H9 (cell line): Measurements from ENCODE around the gene ATG4D. TPM values are rescaled to one million over a fixed set of nuclear protein-coding genes. Genes with fewer than 3 reads are reported as not detected.

Experiments
- DNase-seq: peaks from one replicate; pipeline ENCODE4 v3.0.0-alpha.2; 2017
- H2AFZ ChIP-seq: one replicate; pipeline ENCODE4 v1.6.1; 2013; ENCODE audit warnings: mild to moderate bottlenecking, low read length, control low read depth, moderate library complexity
- H2AK5ac ChIP-seq: 2 replicates; pipeline ENCODE4 v1.6.1; 2013; ENCODE audit warnings: low read length, control low read depth, mixed read lengths; ENCODE audit not compliant: insufficient read length
- H2BK120ac ChIP-seq: one replicate; pipeline ENCODE4 v1.6.1; 2013; ENCODE audit warnings: low read depth, mild to moderate bottlenecking, low read length, control low read depth, inconsistent platforms; ENCODE audit not compliant: poor library complexity, severe bottlenecking
- H2BK12ac ChIP-seq: 2 replicates; pipeline ENCODE4 v1.6.1; 2013; ENCODE audit warnings: low read length, control low read depth, mixed read lengths, low read depth; ENCODE audit not compliant: insufficient read length
- H2BK15ac ChIP-seq: 2 replicates; pipeline ENCODE4 v1.6.1; 2013; ENCODE audit warnings: low read depth, low read length, control low read depth
- H2BK20ac ChIP-seq: one replicate; pipeline ENCODE4 v1.6.1; 2013; ENCODE audit warnings: low read depth, mild to moderate bottlenecking, low read length, control low read depth, inconsistent platforms; ENCODE audit not compliant: poor library complexity, severe bottlenecking
- H2BK5ac ChIP-seq: 2 replicates; pipeline ENCODE4 v1.6.1; 2013; ENCODE audit warnings: low read length, control low read depth, mixed read lengths; ENCODE audit not compliant: insufficient read length
- H3K14ac ChIP-seq: 2 replicates; pipeline ENCODE4 v1.6.1; 2013; ENCODE audit warnings: low read length, control low read depth; ENCODE audit not compliant: insufficient read depth
- H3K18ac ChIP-seq: 2 replicates; pipeline ENCODE4 v1.6.1; 2013; ENCODE audit warnings: low read depth, mild to moderate bottlenecking, mixed read lengths, low read length, control low read depth; ENCODE audit not compliant: insufficient read length
- H3K23ac ChIP-seq: 2 replicates; pipeline ENCODE4 v1.6.1; 2013; ENCODE audit warnings: low read length, control low read depth, mixed read lengths, low read depth; ENCODE audit not compliant: insufficient read length
- H3K23me2 ChIP-seq: 2 replicates; pipeline ENCODE4 v1.6.1; 2013; ENCODE audit warnings: low read depth, mild to moderate bottlenecking, mixed read lengths, low read length, control low read depth; ENCODE audit not compliant: insufficient read length, poor library complexity, severe bottlenecking
- H3K27ac ChIP-seq: 2 replicates; pipeline ENCODE4 v1.5.1; 2013; ENCODE audit warnings: low read length, control low read depth, mixed read lengths, low read depth; ENCODE audit not compliant: insufficient read length
- H3K27me3 ChIP-seq: 2 replicates; pipeline ENCODE4 v1.6.1; 2013; ENCODE audit warnings: low read length, control low read depth, inconsistent platforms; ENCODE audit not compliant: insufficient read depth
- H3K4ac ChIP-seq: 2 replicates; pipeline ENCODE4 v1.6.1; 2013; ENCODE audit warnings: low read depth, mild to moderate bottlenecking, control low read depth, inconsistent platforms, low read length, moderate library complexity
- H3K4me1 ChIP-seq: 2 replicates; pipeline ENCODE4 v1.6.1; 2013; ENCODE audit warnings: low read length, control low read depth, inconsistent platforms; ENCODE audit not compliant: insufficient read depth
- H3K4me2 ChIP-seq: 2 replicates; pipeline ENCODE4 v1.6.1; 2013; ENCODE audit warnings: low read length, control low read depth, mixed read lengths; ENCODE audit not compliant: insufficient read length, insufficient read depth
- H3K56ac ChIP-seq: 2 replicates; pipeline ENCODE4 v1.6.1; 2013; ENCODE audit warnings: low read depth, mild to moderate bottlenecking, mixed read lengths, low read length, control low read depth; ENCODE audit not compliant: insufficient read length
- H3K79me1 ChIP-seq: 2 replicates; pipeline ENCODE4 v1.6.1; 2013; ENCODE audit warnings: low read depth, mild to moderate bottlenecking, moderate library complexity, low read length, control low read depth, inconsistent platforms; ENCODE audit not compliant: insufficient read depth, poor library complexity, severe bottlenecking
- H3K79me2 ChIP-seq: 2 replicates; pipeline ENCODE4 v1.6.1; 2013; ENCODE audit warnings: low read length, control low read depth, inconsistent platforms; ENCODE audit not compliant: insufficient read depth
- H3K9ac ChIP-seq: 2 replicates; pipeline ENCODE4 v1.6.1; 2013; ENCODE audit warnings: low read length, control low read depth, mixed read lengths; ENCODE audit not compliant: insufficient read length; ENCODE audit errors: extremely low read depth
- H3K9me3 ChIP-seq: one replicate; pipeline ENCODE4 v1.6.1; 2013; ENCODE audit warnings: low read depth, low read length, inconsistent platforms; ENCODE audit not compliant: control insufficient read depth
- H3T11ph ChIP-seq: one replicate; pipeline ENCODE4 v1.6.1; 2013; ENCODE audit warnings: mild to moderate bottlenecking, low read length, control low read depth, inconsistent platforms
- H4K20me1 ChIP-seq: one replicate; pipeline ENCODE4 v1.6.1; 2013; ENCODE audit not compliant: control insufficient read depth, insufficient read length, insufficient read depth
- H4K5ac ChIP-seq: 2 replicates; pipeline ENCODE4 v1.6.1; 2013; ENCODE audit warnings: low read depth, mild to moderate bottlenecking, mixed read lengths, low read length, control low read depth; ENCODE audit not compliant: insufficient read length
- H4K8ac ChIP-seq: replicated peaks from 2 replicates; pipeline ENCODE4 v1.6.1; 2013; ENCODE audit warnings: low read length, control low read depth, mixed read lengths, low read depth; ENCODE audit not compliant: insufficient read length
- H4K91ac ChIP-seq: 2 replicates; pipeline ENCODE4 v1.6.1; 2013; ENCODE audit warnings: low read depth, mild to moderate bottlenecking, moderate library complexity, mixed read lengths, low read length, control low read depth; ENCODE audit not compliant: insufficient read length
- H3K27ac Mint-ChIP-seq, 3 experiments: 2 replicates in 2 of 3; 3 replicates in 1 of 3; pipeline ENCODE4 v1.8.0; 2020 to 2021; ENCODE audit warnings: mixed read lengths in 3 of 3, mild to moderate bottlenecking in 1 of 3, moderate library complexity in 1 of 3
- H3K27me3 Mint-ChIP-seq: 2 replicates; pipeline ENCODE4 v1.8.0; 2021; ENCODE audit warnings: low read depth, mild to moderate bottlenecking, moderate library complexity, mixed read lengths
- H3K36me3 Mint-ChIP-seq, 3 experiments: 2 replicates in 2 of 3; 3 replicates in 1 of 3; pipeline ENCODE4 v1.8.0; 2020 to 2021; ENCODE audit warnings: low read depth in 3 of 3, mixed read lengths in 3 of 3; ENCODE audit not compliant: insufficient read depth in 1 of 3
- H3K4me1 Mint-ChIP-seq, 2 experiments: 2 replicates each; pipeline ENCODE4 v1.8.0; 2020; ENCODE audit warnings: mixed read lengths in 2 of 2
- H3K4me3 Mint-ChIP-seq, 2 experiments: 2 replicates in 1 of 2; 3 replicates in 1 of 2; pipeline ENCODE4 v1.8.0; 2020 to 2021; ENCODE audit warnings: mild to moderate bottlenecking in 2 of 2, mixed read lengths in 2 of 2, moderate library complexity in 1 of 2
- H3K9me3 Mint-ChIP-seq, 2 experiments: 2 replicates in 1 of 2; 3 replicates in 1 of 2; pipeline ENCODE4 v1.8.0; 2020; ENCODE audit warnings: mild to moderate bottlenecking in 2 of 2, mixed read lengths in 2 of 2, moderate library complexity in 1 of 2
- CTCF ChIP-seq: fragments of 200-600 bp; sonication (generic); conservative IDR thresholded peaks from 3 replicates; pipeline ENCODE4 v1.8.0; 2021; ENCODE audit warnings: antibody characterized with exemption, mild to moderate bottlenecking
- WGBS: extraction: QIAGEN DNeasy Blood & Tissue Kit; methylation state at CpG from one replicate; pipeline ENCODE4 v1.1.7; 2013; ENCODE audit warnings: missing lambda C conversion rate, low lambda C conversion rate, mixed read lengths; ENCODE audit not compliant: insufficient read length; ENCODE audit errors: extremely low coverage; 5-methylcytosine and 5-hydroxymethylcytosine counted together
- total RNA-seq: library from RNA; stranded (reverse); gene quantifications from 2 replicates; pipeline ENCODE4 v1.2.1, GENCODE V29; 2021

ATG4D gene
- total RNA-seq, 1 experiment from 2014 or later, result 55.8 TPM

- Histone ChIP-seq H4K20me1 (no peaks in the 10 kb centered on the region), H3K79me2 (no peaks in the 10 kb centered on the region), H4K91ac (no peak overlapping the region), H3K4me2 (no peak overlapping the region), H3T11ph (no peak overlapping the region), H3K18ac (no peak overlapping the region), H4K5ac (no peak overlapping the region), H4K8ac (no peak overlapping the region), H3K9me3 (no peaks in the 10 kb centered on the region), H2BK120ac (no peak overlapping the region), H2AK5ac (no peak overlapping the region), H3K4ac (no peak overlapping the region), H3K56ac (no peak overlapping the region), H3K27ac (no peak overlapping the region), H3K79me1 (peaks cover 2% of the 10 kb centered on the region), H3K9ac (no peak overlapping the region), H3K23ac (no peak overlapping the region), H2AFZ (no peak overlapping the region), H2BK20ac (no peak overlapping the region), H2BK15ac (no peak overlapping the region), H2BK5ac (no peak overlapping the region), H3K27me3 (no peaks in the 10 kb centered on the region), H3K14ac (no peak overlapping the region), H3K4me1 (no peaks in the 10 kb centered on the region), H3K23me2 (no peaks in the 10 kb centered on the region), H2BK12ac (no peak overlapping the region)
- no CpG with 5 or more reads among the region's 9 CpGs for WGBS
- peaks cover 5% of the 10 kb centered on the region; the same call in 1 of the 2 replicates for H3K27me3 Mint-ChIP-seq
- peaks cover 12 to 54% (median 54%) of the 10 kb centered on the region in 3 experiments for H3K36me3 Mint-ChIP-seq
- H3K27ac Mint-ChIP-seq, result no peak overlapping the region
- no peak for DNase-seq
- H3K9me3 Mint-ChIP-seq, result no peaks in the 10 kb centered on the region
- no peak for TF ChIP-seq CTCF
- H3K4me3 Mint-ChIP-seq, result no peak overlapping the region
- H3K4me1 Mint-ChIP-seq, result peaks cover 12 to 25% of the 10 kb centered on the region in 2 experiments
Observed at GRCh38 chr19:10583036-10583776, 39.5 kb downstream of the ATG4D start.
